ENCODE data around the gene RIPK1.

The RIPK1 gene

DNA sequence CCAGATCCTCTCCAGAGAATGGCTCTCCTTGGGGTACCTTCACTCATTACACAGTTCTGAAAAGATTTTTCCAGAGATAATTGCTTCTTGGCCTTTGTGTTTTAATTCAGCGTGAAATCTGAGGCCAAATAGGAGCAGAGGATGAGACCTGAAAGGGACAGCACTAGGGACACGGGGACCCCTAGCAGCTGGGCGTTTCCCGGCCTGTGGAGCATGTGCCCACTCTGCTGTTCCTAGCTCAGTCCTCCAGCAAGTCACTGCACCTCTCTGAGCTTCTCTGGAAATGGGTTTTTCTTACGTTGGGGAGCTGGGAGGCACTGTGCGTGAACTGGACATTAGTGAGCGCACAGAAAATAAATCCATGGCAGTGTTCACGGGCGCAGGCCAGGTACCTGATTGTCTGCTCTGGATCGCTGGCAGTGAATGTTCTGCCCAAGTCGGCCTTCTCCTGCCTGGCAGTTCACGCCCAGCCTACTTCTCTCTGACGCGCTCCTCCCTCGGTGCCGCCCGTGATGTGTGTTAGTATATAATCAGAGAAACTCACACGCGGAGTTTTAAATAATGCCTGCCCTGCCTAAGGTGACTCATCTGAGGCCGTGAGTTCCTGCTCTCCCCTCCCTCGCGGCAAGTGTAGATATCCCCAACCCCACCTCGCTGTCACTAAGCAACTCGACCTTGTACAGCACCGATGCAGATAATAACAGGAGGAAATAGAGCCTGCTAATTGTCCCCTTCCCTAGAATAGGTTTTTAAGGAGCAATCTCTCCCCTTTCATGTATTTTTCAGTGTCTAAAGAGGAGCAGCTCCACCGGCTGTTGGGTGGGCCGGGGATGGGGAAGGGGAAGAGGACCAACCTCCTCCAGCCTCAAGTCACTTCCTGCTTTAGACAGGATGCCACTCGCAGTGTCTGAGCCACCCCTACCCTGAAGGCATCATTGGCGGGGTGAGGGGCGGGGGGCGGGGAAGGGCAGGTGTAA is 91.8 kb downstream of the RIPK1 start:
- peak in 8 of 56 donors; percentile 11 to 42 (median 34) for DNase-seq

DNA sequence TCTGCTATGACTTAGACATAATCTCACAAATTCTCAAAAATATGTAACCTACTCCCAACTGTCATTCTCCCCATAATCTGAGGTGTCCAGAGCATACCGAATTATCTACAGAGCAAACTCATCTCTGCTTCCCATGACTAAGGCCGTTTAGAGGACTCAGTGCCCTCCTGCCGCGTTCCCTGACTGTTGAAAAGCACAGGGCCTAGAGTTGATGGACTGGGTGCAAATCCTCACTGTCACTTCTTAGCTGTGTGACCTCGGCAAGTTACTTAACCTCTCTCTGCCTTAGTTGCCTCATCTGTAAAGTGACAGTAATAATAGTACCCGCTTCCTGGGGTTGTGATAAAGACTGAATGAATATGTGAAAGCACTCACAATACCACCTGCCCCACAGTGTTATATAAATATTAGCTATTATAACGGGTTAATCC is 93.8 kb downstream of the RIPK1 start:
- DNase-seq, result peak in 1 of 56 donors; percentile 16

DNA sequence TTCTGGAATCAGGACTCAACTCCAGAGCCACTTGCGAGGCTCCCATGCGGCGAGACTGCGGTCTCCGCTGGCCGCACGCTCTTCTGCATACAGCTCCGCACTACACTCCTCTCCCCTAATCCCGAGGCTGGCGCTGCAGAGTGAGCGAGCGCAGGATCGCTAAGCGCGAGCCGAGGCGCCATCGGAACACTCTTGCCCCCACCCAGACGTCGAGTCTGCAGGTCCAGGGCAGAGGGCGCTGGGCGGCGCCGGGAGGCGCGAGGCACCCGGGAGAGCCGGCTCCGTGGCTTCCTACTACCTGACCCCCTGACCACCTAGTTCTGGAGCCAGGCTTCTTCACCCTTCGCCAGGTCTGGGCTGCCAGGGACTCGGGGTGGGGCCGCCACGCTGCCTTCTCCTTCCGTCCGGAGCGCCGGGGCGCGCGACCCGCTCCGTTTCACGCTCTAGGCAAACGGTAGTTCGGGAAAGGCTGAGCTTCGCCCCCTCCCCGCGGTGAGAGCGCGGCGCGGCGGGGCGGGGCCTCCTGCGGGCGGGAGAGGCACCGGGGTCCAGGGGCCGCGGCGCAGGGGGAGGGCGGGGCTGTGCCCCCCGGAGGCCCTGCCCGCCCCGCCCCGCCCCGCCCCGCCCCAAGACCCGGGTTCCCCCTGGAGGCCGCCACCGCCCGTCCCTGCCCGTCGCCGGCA is 94.4 kb downstream of the RIPK1 start:
- DNase-seq, result peak in 42 of 56 donors; percentile 9 to 78 (median 52)

DNA sequence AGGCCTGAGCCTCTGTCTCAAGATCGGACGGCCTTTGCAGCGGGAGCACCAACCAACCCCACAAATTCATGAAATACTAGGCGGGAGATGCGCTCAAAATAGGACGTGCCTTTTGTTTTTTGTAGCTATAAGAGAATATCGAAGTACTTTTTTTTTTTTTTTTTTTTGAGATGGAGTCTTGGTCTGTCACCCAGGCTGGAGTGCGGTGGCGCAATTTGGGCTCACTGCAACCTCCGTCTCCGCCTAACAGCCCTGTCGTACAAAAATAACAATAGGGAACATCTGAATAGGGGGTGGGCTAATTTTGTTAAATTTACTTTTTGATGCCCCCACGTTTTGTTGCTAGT is 94.9 kb downstream of the RIPK1 start:
- DNase-seq, result peak in 3 of 56 donors; percentile 29 to 49 (median 47)

DNA sequence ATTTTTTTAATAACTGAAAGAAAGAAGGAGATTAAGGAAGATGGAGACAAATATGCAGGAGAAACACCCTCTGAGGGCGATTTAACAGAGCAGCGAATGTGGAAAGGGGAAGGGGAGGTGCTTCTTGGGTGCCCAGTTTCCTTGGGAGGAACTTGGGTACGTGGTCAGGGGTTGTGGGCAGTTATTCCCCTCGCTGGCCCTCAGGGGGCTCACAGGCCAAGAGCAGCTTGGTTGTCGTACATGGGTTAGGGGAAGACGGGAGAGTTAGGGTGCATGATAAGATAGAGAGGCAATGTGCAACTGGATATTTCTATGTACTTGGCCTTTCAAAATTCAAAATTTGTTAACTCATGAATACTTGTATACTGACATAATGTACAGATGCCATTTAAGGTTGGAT is 96.1 kb downstream of the RIPK1 start:
- DNase-seq, result no peak

Data from amygdala (tissue), 56 donors.